Endothelial cell of umbilical vein (primary cell): Measurements from ENCODE around the gene KIRREL2. TPM values are rescaled to one million over a fixed set of nuclear protein-coding genes. Genes with fewer than 3 reads are reported as not detected.

Experiments
- BruUV-seq: library from RNA; stranded (reverse); fragments of 400-500 nt; replicated peaks from 2 replicates; lab custom pipeline; 2021; lab: Mats Ljungman, UMichigan
- CTCF ChIA-PET: fragments of 300-600, 350-600 bp; sonication (Branson Sonifier 250); formaldehyde crosslinking; loops from one replicate; lab custom pipeline; 2021; ENCODE audit warnings: antibody characterized with exemption, inconsistent platforms; lab: Charles Lee
- POLR2A ChIA-PET: fragments of 300-600, 350-600 bp; sonication (Branson Sonifier 250); formaldehyde crosslinking; loops from one replicate; lab custom pipeline; 2021; ENCODE audit warnings: antibody characterized with exemption, inconsistent platforms; lab: Charles Lee
- DNase-seq: peaks from one replicate; pipeline ENCODE4 v3.0.0-alpha.2; 2011; ENCODE audit warnings: low read depth, low spot score
- FAIRE-seq: peaks from 2 replicates; lab custom pipeline; 2011; peaks lifted over from hg19 to GRCh38; lab: Jason Lieb, UNC
- H2AFZ ChIP-seq: 2 replicates; pipeline ENCODE4 v1.6.0; 2012; ENCODE audit warnings: low read depth, low read length, control low read depth, inconsistent platforms
- H3K27ac ChIP-seq: 2 replicates; pipeline ENCODE4 v1.5.1; 2011; ENCODE audit warnings: low read depth, mild to moderate bottlenecking, control low read depth, low read length, moderate library complexity; ENCODE audit not compliant: insufficient read depth
- H3K27me3 ChIP-seq, 2 experiments: 2 replicates each; pipeline versions ENCODE4 v1.6.0 to v1.6.1; 2011; ENCODE audit warnings: low read length in 2 of 2, mixed read lengths in 1 of 2; ENCODE audit not compliant: control insufficient read depth in 2 of 2, insufficient read depth in 2 of 2
- H3K36me3 ChIP-seq, 2 experiments: 2 replicates in 1 of 2; 3 replicates in 1 of 2; pipeline ENCODE4 v1.5.1; 2011; ENCODE audit warnings: low read length in 2 of 2, mild to moderate bottlenecking in 1 of 2, moderate library complexity in 1 of 2; ENCODE audit not compliant: control insufficient read depth in 2 of 2, insufficient read depth in 2 of 2; ENCODE audit errors: extremely low read depth in 1 of 2
- H3K4me1 ChIP-seq: 3 replicates; pipeline ENCODE4 v1.5.1; 2011; ENCODE audit warnings: mild to moderate bottlenecking, low read length; ENCODE audit not compliant: control insufficient read depth, insufficient read depth; ENCODE audit errors: extremely low read depth
- H3K4me2 ChIP-seq: 2 replicates; pipeline ENCODE4 v1.6.1; 2011; ENCODE audit warnings: low read length, control low read depth, mixed read lengths; ENCODE audit not compliant: insufficient read depth
- H3K4me3 ChIP-seq, 3 experiments: fragments of 200-600 bp in 1 of 3; sonication (generic), shearing (Covaris generic) in 1 of 3; replicated peaks in 1 of 3; 2 replicates each; pipeline ENCODE4 v1.5.1; 2011 to 2016; ENCODE audit warnings: control low read depth in 3 of 3, low read length in 3 of 3, mild to moderate bottlenecking in 2 of 3, inconsistent platforms in 1 of 3, low read depth in 1 of 3, moderate library complexity in 1 of 3; ENCODE audit not compliant: insufficient read depth in 1 of 3
- H3K79me2 ChIP-seq: 2 replicates; pipeline ENCODE4 v1.6.0; 2012; ENCODE audit warnings: low read length, inconsistent platforms; ENCODE audit not compliant: control insufficient read depth, insufficient read depth
- H3K9ac ChIP-seq: replicated peaks from 2 replicates; pipeline ENCODE3; 2011; ENCODE audit warnings: low read length, control low read depth; ENCODE audit not compliant: insufficient read depth; ENCODE audit errors: extremely low read depth
- H3K9me1 ChIP-seq: replicated peaks from 3 replicates; pipeline ENCODE4 v1.6.0; 2011; ENCODE audit warnings: mild to moderate bottlenecking, low read length; ENCODE audit not compliant: control insufficient read depth, insufficient read depth; ENCODE audit errors: extremely low read depth
- H3K9me3 ChIP-seq: replicated peaks from 2 replicates; pipeline ENCODE4 v1.5.1; 2012; ENCODE audit warnings: low read length, inconsistent platforms; ENCODE audit not compliant: control insufficient read depth, insufficient read depth
- H4K20me1 ChIP-seq: replicated peaks from 2 replicates; pipeline ENCODE3; 2011; ENCODE audit warnings: mild to moderate bottlenecking, low read length; ENCODE audit not compliant: control insufficient read depth, insufficient read depth; ENCODE audit errors: extremely low read depth
- CTCF ChIP-seq, 2 donors: IDR thresholded peaks; 1 replicate in 1 of 2; 2 replicates in 1 of 2; pipeline ENCODE4 v1.5.1; 2011; ENCODE audit warnings: low read length in 2 of 2, mild to moderate bottlenecking in 2 of 2, moderate library complexity in 2 of 2, control low read depth in 1 of 2, inconsistent platforms in 1 of 2, low read depth in 1 of 2; ENCODE audit not compliant: insufficient read depth in 1 of 2; ENCODE audit errors: extremely low read depth in 1 of 2
- EZH2 ChIP-seq: IDR thresholded peaks from 2 replicates; pipeline ENCODE4 v1.6.1; 2012; ENCODE audit warnings: borderline replicate concordance, low read depth, mild to moderate bottlenecking, moderate library complexity, low read length, inconsistent platforms; ENCODE audit not compliant: severe bottlenecking
- FOS ChIP-seq: IDR thresholded peaks from 2 replicates; pipeline ENCODE4 v1.6.1; 2011; ENCODE audit warnings: mild to moderate bottlenecking, low read length, moderate library complexity, borderline replicate concordance; ENCODE audit not compliant: insufficient read depth
- GATA2 ChIP-seq: IDR thresholded peaks from 2 replicates; pipeline ENCODE4 v1.7.0; 2011; ENCODE audit warnings: low read depth, mild to moderate bottlenecking, moderate library complexity, mixed read lengths, low read length; ENCODE audit not compliant: insufficient read length, insufficient read depth
- JUN ChIP-seq: IDR thresholded peaks from 2 replicates; pipeline ENCODE4 v1.6.1; 2011; ENCODE audit warnings: borderline replicate concordance, low read depth; ENCODE audit not compliant: insufficient read length, insufficient read depth
- MAX ChIP-seq: IDR thresholded peaks from 2 replicates; pipeline ENCODE4 v1.6.1; 2011; ENCODE audit not compliant: insufficient read depth, insufficient read length
- MYC ChIP-seq: IDR thresholded peaks from one replicate; pipeline ENCODE4 v1.6.1; 2011; ENCODE audit warnings: mild to moderate bottlenecking, low read depth, low read length
- POLR2A ChIP-seq: IDR thresholded peaks from 2 replicates; pipeline ENCODE4 v1.6.1; 2012; ENCODE audit warnings: low read depth, mild to moderate bottlenecking, control low read depth, low read length
- POLR2AphosphoS5 ChIP-seq: IDR thresholded peaks from 2 replicates; pipeline ENCODE4 v1.6.1; 2012; ENCODE audit warnings: low read depth, mild to moderate bottlenecking, control low read depth, low read length, moderate library complexity; ENCODE audit not compliant: insufficient read depth
- dilution Hi-C: fragments of 300-500 bp; cut with MboI; formaldehyde crosslinking; loops from one replicate; pipeline ENCODE4 v1.15.0; 2019; ENCODE audit warnings: low sequenced_read_pairs; ENCODE audit not compliant: extremely low pct_ligation_motif_present
- intact Hi-C: fragments of 100-400 bp; cut with micrococcal nuclease; formaldehyde crosslinking; loops from one replicate; pipeline ENCODE4 v1.10.0; 2022
- polyA plus RNA-seq, 4 experiments: library from polyadenylated mRNA; depleted of rRNA in 3 of 4; stranded (reverse) in 3 of 4; unstranded in 1 of 4; fragments of >200 nt; gene quantifications; 2 replicates each; pipeline versions ENCODE4 v1.2.1 to v1.2.3, GENCODE V29; 2011 to 2012; ENCODE audit warnings: missing spikeins in 1 of 4
- total RNA-seq: library from RNA; stranded (reverse); gene quantifications from 2 replicates; pipeline ENCODE4 v1.2.3, GENCODE V29; 2021

Gene KIRREL2
- total and polyA plus RNA-seq, 2 donors (not counting 3 experiments of a cell fraction or from before 2014, with no cell fraction given) = not detected

GRCh38 chr19:35844482-35845214, 12.1 kb upstream of the KIRREL2 start:
- no TSS peak for BruUV-seq

More at GRCh38 chr19:35844482-35845214, 12.1 kb upstream of the KIRREL2 start:
- Histone ChIP-seq H3K4me2 (no peak overlapping the region), H3K9me1 (no peaks in the 10 kb centered on the region), H3K27ac (no peak overlapping the region), H3K36me3 (no peaks in the 10 kb centered on the region), H2AFZ (no peak overlapping the region), H3K27me3 (peaks cover 20 to 30% of the 10 kb centered on the region in 2 experiments), H3K79me2 (no peaks in the 10 kb centered on the region), H3K9me3 (no peaks in the 10 kb centered on the region), H3K9ac (no peak overlapping the region), H4K20me1 (no peaks in the 10 kb centered on the region), H3K4me1 (no peaks in the 10 kb centered on the region), H3K4me3 (no peak overlapping the region)
- ChIA-PET CTCF (interaction anchor here (1.2 kb wide), 1 partner anchor 25 kb away, joined by 3 read pairs; no protein-coding TSS in a partner anchor), POLR2A (no interaction called here)
- DNase-seq = no peak
- no peak for FAIRE-seq
- TF ChIP-seq GATA2 (no peak), POLR2AphosphoS5 (no peak), EZH2 (no peak), FOS (no peak), POLR2A (no peak), CTCF (IDR thresholded peaks at IDR 0.05; ENCODE audit: extremely low read depth in 1 of 2, insufficient read depth in 1 of 2, low read depth in 1 of 2, low read length in 2 of 2) (no peak), JUN (no peak), MYC (no peak), MAX (no peak)
- dilution Hi-C loops (no loop called here), intact Hi-C loops (no loop called here)
